Mesothelial cell of epicardium (in vitro differentiated cells): ENCODE measurements around the gene ANKRD44. TPM values are rescaled to one million over a fixed set of nuclear protein-coding genes. Genes with fewer than 3 reads are reported as not detected.

Source experiments
- DNase-seq, 2 experiments: peaks; one replicate each; pipeline ENCODE4 v3.0.0; 2021; ENCODE audit warnings: low spot score in 2 of 2; ENCODE audit not compliant: unreplicated experiment in 2 of 2
- H3K27ac Mint-ChIP-seq: 2 replicates; pipeline ENCODE4 v1.8.0; 2021; ENCODE audit warnings: mixed read lengths
- H3K27me3 Mint-ChIP-seq: 2 replicates; pipeline ENCODE4 v1.8.0; 2021; ENCODE audit warnings: low read depth, mixed read lengths
- H3K36me3 Mint-ChIP-seq: 2 replicates; pipeline ENCODE4 v1.8.0; 2021; ENCODE audit warnings: mixed read lengths
- H3K4me1 Mint-ChIP-seq: 2 replicates; pipeline ENCODE4 v1.8.0; 2021; ENCODE audit warnings: mixed read lengths
- H3K4me3 Mint-ChIP-seq: 2 replicates; pipeline ENCODE4 v1.8.0; 2021; ENCODE audit warnings: mild to moderate bottlenecking, moderate library complexity, mixed read lengths
- H3K9me3 Mint-ChIP-seq: 2 replicates; pipeline ENCODE4 v1.8.0; 2021; ENCODE audit warnings: mixed read lengths
- CTCF ChIP-seq: fragments of 200-600 bp; sonication (generic); IDR thresholded peaks from one replicate; pipeline ENCODE4 v1.5.0; 2021; ENCODE audit warnings: antibody characterized with exemption; ENCODE audit not compliant: unreplicated experiment
- total RNA-seq: library from RNA; stranded (reverse); gene quantifications from 3 replicates; pipeline ENCODE4 v1.2.1, GENCODE V29; 2021

The ANKRD44 gene
- total RNA-seq, 1 donor from 2014 or later = 10.4 TPM

GRCh38 chr2:197315371-197315770 is 4.8 kb upstream of the ANKRD44 start:
- TF ChIP-seq CTCF = no peak
- peaks cover 10% of the 10 kb centered on the region for H3K4me1 Mint-ChIP-seq
- H3K4me3 Mint-ChIP-seq = no peak overlapping the region

GRCh38 chr2:197312186-197312585 is 1.6 kb upstream of the ANKRD44 start:
- DNase-seq = no peak
- Mint-ChIP-seq H3K27me3 (peaks cover 35% of the 10 kb centered on the region), H3K36me3 (no peaks in the 10 kb centered on the region), H3K4me3 (no peak overlapping the region), H3K4me1 (peaks cover 15% of the 10 kb centered on the region), H3K9me3 (no peaks in the 10 kb centered on the region), H3K27ac (no peak overlapping the region)
- TF ChIP-seq CTCF = no peak

More at GRCh38 chr2:197315371-197315770, 4.8 kb upstream of the ANKRD44 start:
- H3K27me3 Mint-ChIP-seq = peaks cover 18% of the 10 kb centered on the region
- DNase-seq = no peak
- no peaks in the 10 kb centered on the region for H3K9me3 Mint-ChIP-seq
- H3K27ac Mint-ChIP-seq = no peak overlapping the region
- no peaks in the 10 kb centered on the region for H3K36me3 Mint-ChIP-seq

- no peak overlapping the region for H3K27ac Mint-ChIP-seq
- H3K4me1 Mint-ChIP-seq = peaks cover 15% of the 10 kb centered on the region
- TF ChIP-seq CTCF = no peak
- no peak for DNase-seq
- H3K27me3 Mint-ChIP-seq = peaks cover 35% of the 10 kb centered on the region
- H3K36me3 Mint-ChIP-seq = no peaks in the 10 kb centered on the region
- H3K9me3 Mint-ChIP-seq = no peaks in the 10 kb centered on the region
- H3K4me3 Mint-ChIP-seq = peak overlapping the region; percentile 73
Measured at GRCh38 chr2:197311421-197312033, 947 bp upstream of the ANKRD44 start.

GRCh38 chr2:197310987-197311420 is 424 bp upstream of the ANKRD44 start:
- Mint-ChIP-seq H3K27me3 (peaks cover 35% of the 10 kb centered on the region), H3K36me3 (no peaks in the 10 kb centered on the region), H3K4me3 (peak overlapping the region; percentile 73), H3K4me1 (peaks cover 15% of the 10 kb centered on the region), H3K27ac (no peak overlapping the region), H3K9me3 (no peaks in the 10 kb centered on the region)
- DNase-seq = no peak
- TF ChIP-seq CTCF = no peak

- H3K27ac Mint-ChIP-seq = peak overlapping the region; percentile 82
- peaks cover 15% of the 10 kb centered on the region for H3K4me1 Mint-ChIP-seq
- peaks cover 35% of the 10 kb centered on the region for H3K27me3 Mint-ChIP-seq
- H3K4me3 Mint-ChIP-seq = peak overlapping the region; percentile 89
- peak in 1 of 2 experiments; percentile 39 for DNase-seq
- no peaks in the 10 kb centered on the region for H3K36me3 Mint-ChIP-seq
- no peak for TF ChIP-seq CTCF
- H3K9me3 Mint-ChIP-seq = no peaks in the 10 kb centered on the region
Measured at GRCh38 chr2:197309691-197310231, 819 bp downstream of the ANKRD44 start.
